HepG2 (cell line): ENCODE measurements around the gene PRKAR1B. TPM values are rescaled to one million over a fixed set of nuclear protein-coding genes. Genes with fewer than 3 reads are reported as not detected.

Source experiments
- ATAC-seq: fragments of 200-7000 bp; cut with Tn5 transposase; 3 replicates; pipeline ENCODE4 v1.9.1; 2020; ENCODE audit warnings: mild to moderate bottlenecking, moderate library complexity
- BruUV-seq: library from RNA; stranded (reverse); fragments of 400-500 nt; replicated peaks from 2 replicates; lab custom pipeline; 2021; lab: Mats Ljungman, UMichigan
- CTCF ChIA-PET: fragments of 300-600 bp; formaldehyde crosslinking; extraction: SDS; loops from one replicate; lab custom pipeline; 2021; ENCODE audit warnings: low total read pairs, inconsistent platforms, low intra/inter-chr PET ratio; lab: Yijun Ruan, JAX
- POLR2A ChIA-PET: fragments of 350-600 bp; sonication (Branson Sonifier 250); formaldehyde crosslinking; loops from one replicate; lab custom pipeline; 2020; ENCODE audit warnings: antibody characterized with exemption, inconsistent platforms; lab: Yijun Ruan, JAX
- DNase-seq: peaks from one replicate; pipeline ENCODE4 v3.0.0-alpha.2; 2015; ENCODE audit warnings: low spot score
- FAIRE-seq: peaks from 3 replicates; lab custom pipeline; 2011; peaks lifted over from hg19 to GRCh38; lab: Jason Lieb, UNC
- H2AFZ ChIP-seq: one replicate; pipeline ENCODE4 v1.6.1; 2011; ENCODE audit warnings: low read length, inconsistent platforms
- H3K27ac ChIP-seq: fragments of 300-600 bp; 3 replicates; pipeline ENCODE4 v1.8.0; 2011; ENCODE audit warnings: mixed run types, mild to moderate bottlenecking, mixed read lengths, low read length, inconsistent platforms; ENCODE audit not compliant: insufficient read depth; ENCODE audit errors: extremely low read length
- H3K27me3 ChIP-seq, 2 experiments: fragments of 200-600 bp in 1 of 2; 2 replicates in 1 of 2; 3 replicates in 1 of 2; pipeline versions ENCODE4 v1.6.0 to v1.8.0; 2011; ENCODE audit warnings: low read length in 2 of 2, mild to moderate bottlenecking in 2 of 2, moderate library complexity in 2 of 2, inconsistent platforms in 1 of 2; ENCODE audit not compliant: insufficient read depth in 2 of 2, control insufficient read depth in 1 of 2
- H3K36me3 ChIP-seq, 2 experiments: fragments of 200-600 bp in 1 of 2; replicated peaks in 1 of 2; 2 replicates in 1 of 2; 3 replicates in 1 of 2; pipeline versions ENCODE4 v1.5.1 to v1.8.0; 2011; ENCODE audit warnings: low read length in 2 of 2, inconsistent platforms in 1 of 2; ENCODE audit not compliant: insufficient read depth in 2 of 2, control insufficient read depth in 1 of 2
- H3K4me1 ChIP-seq: 2 replicates; pipeline ENCODE4 v1.5.1; 2012; ENCODE audit warnings: low read length, inconsistent platforms; ENCODE audit not compliant: insufficient read depth
- H3K4me2 ChIP-seq: 2 replicates; pipeline ENCODE4 v1.6.0; 2011; ENCODE audit warnings: low read depth, low read length, inconsistent platforms
- H3K4me3 ChIP-seq, 3 experiments: fragments of 200-600 bp in 1 of 3; sonication (generic), shearing (Covaris generic) in 1 of 3; replicated peaks in 1 of 3; 2 replicates each; pipeline ENCODE4 v1.5.1; 2011 to 2016; ENCODE audit warnings: low read length in 3 of 3, inconsistent platforms in 2 of 3, low read depth in 2 of 3, mild to moderate bottlenecking in 2 of 3, control low read depth in 1 of 3, mixed read lengths in 1 of 3; ENCODE audit not compliant: insufficient read depth in 1 of 3
- H3K79me2 ChIP-seq: one replicate; pipeline ENCODE4 v1.6.1; 2011; ENCODE audit warnings: low read length, inconsistent platforms; ENCODE audit not compliant: insufficient read depth
- H3K9ac ChIP-seq: 2 replicates; pipeline ENCODE4 v1.6.0; 2011; ENCODE audit warnings: mild to moderate bottlenecking, low read depth, low read length, inconsistent platforms; ENCODE audit not compliant: insufficient read depth
- H3K9me3 ChIP-seq: 2 replicates; pipeline ENCODE4 v1.5.1; 2012; ENCODE audit warnings: mild to moderate bottlenecking, low read length
- H4K20me1 ChIP-seq: 2 replicates; pipeline ENCODE4 v1.6.0; 2011; ENCODE audit warnings: inconsistent platforms, mild to moderate bottlenecking, low read length, moderate library complexity; ENCODE audit not compliant: insufficient read depth
- ADNP ChIP-seq: sonication (generic); formaldehyde crosslinking; IDR thresholded peaks from 2 replicates; pipeline ENCODE4 v1.4.0; 2020; ENCODE audit warnings: missing genetic modification reagents
- ATRX ChIP-seq: sonication (generic); formaldehyde crosslinking; IDR thresholded peaks from 2 replicates; pipeline ENCODE4 v1.4.0; 2020; ENCODE audit warnings: missing genetic modification reagents, borderline replicate concordance
- EED ChIP-seq: sonication (generic); formaldehyde crosslinking; IDR thresholded peaks from 2 replicates; pipeline ENCODE4 v1.5.0; 2020; ENCODE audit warnings: mild to moderate bottlenecking, missing genetic modification reagents
- ELF1 ChIP-seq: sonication (generic); formaldehyde crosslinking; IDR thresholded peaks from 2 replicates; pipeline ENCODE4 v1.4.0; 2020; ENCODE audit warnings: missing genetic modification reagents
- FOXA3 ChIP-seq: IDR thresholded peaks from 2 replicates; pipeline ENCODE4 v1.6.1; 2016; ENCODE audit warnings: missing genetic modification reagents, missing compliant biosample characterization
- HMG20B ChIP-seq: conservative IDR thresholded peaks from 2 replicates; pipeline ENCODE4 v1.6.1; 2016; ENCODE audit warnings: missing genetic modification reagents, missing compliant biosample characterization
- KDM2A ChIP-seq: sonication (generic); formaldehyde crosslinking; IDR thresholded peaks from 2 replicates; pipeline ENCODE4 v1.4.0; 2020; ENCODE audit warnings: low read depth, missing genetic modification reagents, borderline replicate concordance
- KDM5A ChIP-seq: fragments of 200-600 bp; sonication (generic); IDR thresholded peaks from 2 replicates; pipeline ENCODE4 v1.7.0; 2018; ENCODE audit warnings: antibody characterized with exemption, mild to moderate bottlenecking, low read length, borderline replicate concordance
- NONO ChIP-seq, 2 experiments: fragments of 450-650 bp in 1 of 2; sonication (generic) in 1 of 2; formaldehyde crosslinking in 1 of 2; IDR thresholded peaks in 1 of 2; conservative IDR thresholded peaks in 1 of 2; 2 replicates each; pipeline versions ENCODE4 v1.6.1 to v1.8.0; 2017 to 2022; ENCODE audit warnings: mild to moderate bottlenecking in 1 of 2, missing genetic modification reagents in 1 of 2, moderate library complexity in 1 of 2
- NR2F2 ChIP-seq: IDR thresholded peaks from 2 replicates; pipeline ENCODE4 v1.6.1; 2012; ENCODE audit warnings: low read depth, inconsistent platforms, borderline replicate concordance
- RARA ChIP-seq: IDR thresholded peaks from 2 replicates; pipeline ENCODE4 v1.6.1; 2016; ENCODE audit warnings: missing genetic modification reagents, missing compliant biosample characterization
- RFX1 ChIP-seq: fragments of 450-650 bp; IDR thresholded peaks from 2 replicates; pipeline ENCODE4 v1.6.1; 2017
- RXRA ChIP-seq: sonication (generic); formaldehyde crosslinking; IDR thresholded peaks from 2 replicates; pipeline ENCODE4 v1.5.1; 2020; ENCODE audit warnings: missing genetic modification reagents
- SNRNP70 ChIP-seq: fragments of 200-400 bp; formaldehyde crosslinking; IDR thresholded peaks from 2 replicates; pipeline ENCODE4 v1.6.1; 2017; ENCODE audit warnings: mild to moderate bottlenecking, low read depth, low read length, moderate library complexity
- ZEB1 ChIP-seq: IDR thresholded peaks from 2 replicates; pipeline ENCODE4 v1.6.1; 2012; ENCODE audit warnings: mild to moderate bottlenecking, low read depth, inconsistent platforms; ENCODE audit not compliant: insufficient replicate concordance
- ZNF235 ChIP-seq: sonication (generic); formaldehyde crosslinking; IDR thresholded peaks from 2 replicates; pipeline ENCODE4 v1.8.1; 2023; ENCODE audit warnings: mild to moderate bottlenecking, missing genetic modification reagents, borderline replicate concordance
- ZNF558 ChIP-seq: sonication (generic); formaldehyde crosslinking; IDR thresholded peaks from 2 replicates; pipeline ENCODE4 v1.9.0; 2022; ENCODE audit warnings: mild to moderate bottlenecking, missing genetic modification reagents, borderline replicate concordance
- ZNF607 ChIP-seq: sonication (generic); formaldehyde crosslinking; IDR thresholded peaks from 2 replicates; pipeline ENCODE4 v1.5.1; 2020; ENCODE audit warnings: missing genetic modification reagents, mild to moderate bottlenecking, borderline replicate concordance
- ZNF720 ChIP-seq: sonication (generic); formaldehyde crosslinking; IDR thresholded peaks from 2 replicates; pipeline ENCODE4 v1.4.0; 2020; ENCODE audit warnings: missing genetic modification reagents
- ZNF879 ChIP-seq: sonication (generic); formaldehyde crosslinking; IDR thresholded peaks from 2 replicates; pipeline ENCODE4 v1.8.1; 2023; ENCODE audit warnings: missing genetic modification reagents
- ZSCAN22 ChIP-seq: sonication (generic); formaldehyde crosslinking; IDR thresholded peaks from 2 replicates; pipeline ENCODE4 v1.4.0; 2020; ENCODE audit warnings: mild to moderate bottlenecking, missing genetic modification reagents
- WGBS: methylation state at CpG from one replicate; pipeline ENCODE4 v1.1.6; 2017; ENCODE audit warnings: low lambda C conversion rate; 5-methylcytosine and 5-hydroxymethylcytosine counted together
- in situ Hi-C: cut with HindIII; loops from 2 replicates; pipeline ENCODE4 v1.10.0; 2017; ENCODE audit warnings: low pct_unique_long_range_greater_than_20kb; ENCODE audit not compliant: extremely low pct_ligation_motif_present
- intact Hi-C: fragments of 100-400 bp; cut with micrococcal nuclease; formaldehyde crosslinking; loops from one replicate; pipeline ENCODE4 v1.10.0; 2022; ENCODE audit not compliant: unreplicated experiment
- polyA plus RNA-seq, 8 experiments: library from polyadenylated mRNA; depleted of rRNA in 3 of 8; stranded (reverse) in 7 of 8; unstranded in 1 of 8; fragments of >200 nt; fragmentation: Illumina TruSeq in 4 of 8; extraction: Trizol in 4 of 8; gene quantifications; 2 replicates each; pipeline versions ENCODE4 v1.2.1 to v1.2.3, GENCODE V29; 2011 to 2016; ENCODE audit warnings: low read depth in 4 of 8, missing spikeins in 1 of 8, mixed read lengths in 1 of 8; ENCODE audit not compliant: insufficient read depth in 1 of 8
- total RNA-seq, 5 experiments: library from RNA; depleted of rRNA; stranded (reverse); fragments of >200 nt; fragmentation: Illumina TruSeq; extraction: Trizol; gene quantifications; 2 replicates each; pipeline ENCODE4 v1.2.3, GENCODE V29; 2016; ENCODE audit warnings: low read depth in 1 of 5
- TF ChIP-seq, protein P1 (sequence below): sonication (generic); formaldehyde crosslinking; conservative IDR thresholded peaks from 2 replicates; pipeline ENCODE4 v1.8.0; 2022; ENCODE audit warnings: missing genetic modification reagents
- TF ChIP-seq, protein P2 (sequence below): sonication (generic); formaldehyde crosslinking; IDR thresholded peaks from 2 replicates; pipeline ENCODE4 v1.5.1; 2020; ENCODE audit warnings: mild to moderate bottlenecking, missing genetic modification reagents, moderate library complexity

PRKAR1B gene
- total and polyA plus RNA-seq, 2 of the 13 experiments (the other 11 are each of a cell fraction or from before 2014, with no cell fraction given) = 7.9 to 28.2 TPM

DNA sequence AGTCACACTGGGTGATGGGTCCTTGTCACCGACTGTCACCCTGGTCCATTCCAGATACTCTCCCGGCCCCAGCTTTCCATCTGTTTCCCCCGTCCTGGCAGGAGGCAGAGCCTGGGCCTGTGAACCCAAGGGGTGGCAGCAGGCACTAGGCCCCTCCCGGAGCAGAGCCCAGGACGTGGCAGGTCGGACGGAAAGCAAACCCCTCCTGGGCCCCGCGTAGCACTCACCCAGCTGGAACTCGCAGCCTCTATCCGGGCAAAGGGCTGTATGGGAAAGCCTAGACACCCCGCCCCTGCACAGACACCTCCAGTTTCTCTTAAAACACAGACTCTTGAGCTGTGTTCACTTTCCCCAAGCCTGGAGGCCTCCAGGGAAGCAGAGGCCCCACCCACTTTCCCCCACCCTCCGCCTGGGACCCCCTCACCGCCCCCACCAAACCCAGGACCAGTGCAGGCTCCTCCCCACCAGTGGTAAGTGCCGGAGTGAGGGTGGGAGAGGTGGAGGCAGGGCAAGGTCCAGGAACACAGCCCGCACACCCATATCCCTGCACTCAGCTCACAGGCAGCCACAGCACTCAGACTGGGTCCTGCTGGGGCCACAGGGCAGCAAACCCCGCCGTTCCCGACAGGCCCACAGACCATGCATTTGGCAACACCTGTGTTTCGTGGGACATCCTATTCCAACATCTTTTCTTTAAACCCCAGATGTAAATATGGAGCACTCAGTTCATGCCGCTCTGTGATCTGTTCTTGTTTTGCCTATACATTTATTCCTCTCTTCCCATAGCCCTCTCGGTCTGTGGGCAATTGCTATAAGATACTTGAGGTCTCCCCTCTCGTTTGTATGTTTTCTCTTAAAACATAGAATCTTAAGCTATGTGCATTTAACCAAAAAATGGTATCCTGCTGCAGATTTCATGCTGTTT is 109.2 kb downstream of the PRKAR1B start:
- ChIA-PET CTCF (no interaction called here), POLR2A (interaction anchor here (0.7 to 1.2 kb wide), 6 partner anchors 65 to 146 kb away, joined by 3 read pairs; no protein-coding TSS in a partner anchor)
- 8% methylated on average over 14 of the region's 23 CpGs for WGBS
- no peaks in the 10 kb centered on the region for H3K27me3 ChIP-seq
- in situ Hi-C loops (no loop called here), intact Hi-C loops (loop anchor here (10.0 kb wide), 1 partner anchor 83 kb away; no protein-coding TSS in a partner anchor)
- H3K36me3 ChIP-seq = peaks cover 0 to 1% of the 10 kb centered on the region in 2 experiments; a peak in 1 of 5 replicates
- H3K9me3 ChIP-seq = peaks cover 12% of the 10 kb centered on the region
- DNase-seq (peak; percentile 54), FAIRE-seq (peak; percentile 8), ATAC-seq (peak; percentile 96)
- TSS peak; percentile 79 for BruUV-seq
- peak overlapping the region; percentile 71 for H3K9ac ChIP-seq
- H2AFZ ChIP-seq = no peak overlapping the region
- H3K4me2 ChIP-seq = peak overlapping the region; percentile 90
- no peaks in the 10 kb centered on the region for H4K20me1 ChIP-seq
- peak overlapping the region; percentile 92 for H3K27ac ChIP-seq
- peaks cover 8% of the 10 kb centered on the region for H3K79me2 ChIP-seq
- peak overlapping the region; percentile 35 to 71 (median 56) for H3K4me3 ChIP-seq
- H3K4me1 ChIP-seq = peaks cover 33% of the 10 kb centered on the region
- TF ChIP-seq RARA (no peak), ZNF720 (no peak), ELF1 (no peak), RFX1 (no peak), HMG20B (CRISPR knock-in tag) (no peak), EED (no peak), ZNF235 (CRISPR knock-in tag) (no peak), ZNF879 (no peak), ATRX (CRISPR knock-in tag) (no peak), SNRNP70 (no peak), ADNP (CRISPR knock-in tag) (no peak), ZNF558 (CRISPR knock-in tag) (no peak), NR2F2 (no peak), ZNF607 (CRISPR knock-in tag) (no peak), KDM5A (no peak; the same call in 1 of the 2 replicates), RXRA (CRISPR knock-in tag) (no peak), KDM2A (CRISPR knock-in tag) (no peak), ZSCAN22 (CRISPR knock-in tag) (no peak), FOXA3 (no peak), ZEB1 (no peak), NONO (IDR thresholded peaks at IDR 0.05) (no peak), NONO (CRISPR knock-in tag; conservative IDR thresholded peaks at IDR 0.05) (no peak; the same call in 1 of the 2 replicates)
- TF ChIP-seq, protein P1, sequence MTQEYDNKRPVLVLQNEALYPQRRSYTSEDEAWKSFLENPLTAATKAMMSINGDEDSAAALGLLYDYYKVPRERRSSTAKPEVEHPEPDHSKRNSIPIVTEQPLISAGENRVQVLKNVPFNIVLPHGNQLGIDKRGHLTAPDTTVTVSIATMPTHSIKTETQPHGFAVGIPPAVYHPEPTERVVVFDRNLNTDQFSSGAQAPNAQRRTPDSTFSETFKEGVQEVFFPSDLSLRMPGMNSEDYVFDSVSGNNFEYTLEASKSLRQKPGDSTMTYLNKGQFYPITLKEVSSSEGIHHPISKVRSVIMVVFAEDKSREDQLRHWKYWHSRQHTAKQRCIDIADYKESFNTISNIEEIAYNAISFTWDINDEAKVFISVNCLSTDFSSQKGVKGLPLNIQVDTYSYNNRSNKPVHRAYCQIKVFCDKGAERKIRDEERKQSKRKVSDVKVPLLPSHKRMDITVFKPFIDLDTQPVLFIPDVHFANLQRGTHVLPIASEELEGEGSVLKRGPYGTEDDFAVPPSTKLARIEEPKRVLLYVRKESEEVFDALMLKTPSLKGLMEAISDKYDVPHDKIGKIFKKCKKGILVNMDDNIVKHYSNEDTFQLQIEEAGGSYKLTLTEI (CRISPR knock-in tag) = no peak
- TF ChIP-seq, protein P2, sequence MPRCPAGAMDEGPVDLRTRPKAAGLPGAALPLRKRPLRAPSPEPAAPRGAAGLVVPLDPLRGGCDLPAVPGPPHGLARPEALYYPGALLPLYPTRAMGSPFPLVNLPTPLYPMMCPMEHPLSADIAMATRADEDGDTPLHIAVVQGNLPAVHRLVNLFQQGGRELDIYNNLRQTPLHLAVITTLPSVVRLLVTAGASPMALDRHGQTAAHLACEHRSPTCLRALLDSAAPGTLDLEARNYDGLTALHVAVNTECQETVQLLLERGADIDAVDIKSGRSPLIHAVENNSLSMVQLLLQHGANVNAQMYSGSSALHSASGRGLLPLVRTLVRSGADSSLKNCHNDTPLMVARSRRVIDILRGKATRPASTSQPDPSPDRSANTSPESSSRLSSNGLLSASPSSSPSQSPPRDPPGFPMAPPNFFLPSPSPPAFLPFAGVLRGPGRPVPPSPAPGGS = peak; percentile 55; the same call in 1 of the 2 replicates
